Activated naive CD4-positive, alpha-beta T cell treated with anti-CD3 and anti-CD28 coated beads for 36 hours (primary cell): Measurements from ENCODE around the gene BEST3. TPM values are rescaled to one million over a fixed set of nuclear protein-coding genes. Genes with fewer than 3 reads are reported as not detected.

ENCODE experiments used
- CTCF ChIA-PET: fragments of 350-600 bp; sonication (Branson Sonifier 250); formaldehyde crosslinking; loops from one replicate; lab custom pipeline; 2021; ENCODE audit warnings: antibody characterized with exemption; lab: Charles Lee
- DNase-seq: peaks from one replicate; pipeline ENCODE4 v3.0.0-alpha.2; 2020
- H3K27ac Mint-ChIP-seq: one replicate; pipeline ENCODE4 v1.8.0; 2021; ENCODE audit warnings: mild to moderate bottlenecking, mixed read lengths
- H3K27me3 Mint-ChIP-seq: one replicate; pipeline ENCODE4 v1.8.0; 2021; ENCODE audit warnings: low read depth, mixed read lengths
- H3K36me3 Mint-ChIP-seq: one replicate; pipeline ENCODE4 v1.8.0; 2021; ENCODE audit warnings: low read depth, mixed read lengths
- H3K4me1 Mint-ChIP-seq: one replicate; pipeline ENCODE4 v1.8.0; 2021; ENCODE audit warnings: low read depth, mixed read lengths
- H3K4me3 Mint-ChIP-seq: one replicate; pipeline ENCODE4 v1.8.0; 2021; ENCODE audit warnings: mild to moderate bottlenecking, moderate library complexity, mixed read lengths
- H3K9me3 Mint-ChIP-seq: one replicate; pipeline ENCODE4 v1.8.0; 2021; ENCODE audit warnings: mixed read lengths
- intact Hi-C: fragments of 100-400 bp; cut with micrococcal nuclease; formaldehyde crosslinking; loops from one replicate; pipeline ENCODE4 v1.15.1; 2023
- total RNA-seq, 2 experiments: library from RNA; stranded (reverse); gene quantifications; one replicate each; pipeline ENCODE4 v1.2.3, GENCODE V29; 2021

The BEST3 gene
- not detected for total RNA-seq

- Mint-ChIP-seq H3K4me1 (no peaks in the 10 kb centered on the region), H3K27me3 (peaks cover 2% of the 10 kb centered on the region), H3K27ac (no peak within 1 kb of the TSS), H3K4me3 (no peak within 1 kb of the TSS), H3K36me3 (no peaks in the 10 kb centered on the region), H3K9me3 (no peaks in the 10 kb centered on the region)
- intact Hi-C loops: no loop called here
- CTCF ChIA-PET: interaction anchor here (0.7 kb wide), 1 partner anchor 686 kb away, joined by 3 read pairs; no protein-coding TSS in a partner anchor
- DNase-seq: no peak
Observed at GRCh38 chr12:69698769-69699540, at the start of gene BEST3. TSS of gene BEST3 (minus strand) at chr12:69699303. CDS start at chr12:69697798, 1,505 bp downstream.

GRCh38 chr12:69744109-69744508, 45.0 kb upstream of the BEST3 start:
- Mint-ChIP-seq H3K9me3 (no peaks in the 10 kb centered on the region), H3K4me3 (no peak overlapping the region), H3K36me3 (no peaks in the 10 kb centered on the region), H3K27me3 (no peaks in the 10 kb centered on the region), H3K4me1 (peaks cover 16% of the 10 kb centered on the region), H3K27ac (no peak overlapping the region)
- intact Hi-C loops: no loop called here
- CTCF ChIA-PET: interaction anchor here (0.6 to 1.3 kb wide), 3 partner anchors 9 to 410 kb away, joined by 3 to 5 read pairs (median 4); no protein-coding TSS in a partner anchor
- no peak for DNase-seq

GRCh38 chr12:69739287-69740191, 40.4 kb upstream of the BEST3 start:
- CTCF ChIA-PET: interaction anchor here (0.8 kb wide), 1 partner anchor 14 kb away, joined by 3 read pairs; no protein-coding TSS in a partner anchor
- Mint-ChIP-seq H3K4me3 (peak overlapping the region; percentile 70), H3K9me3 (no peaks in the 10 kb centered on the region), H3K36me3 (no peaks in the 10 kb centered on the region), H3K27ac (no peak overlapping the region), H3K27me3 (no peaks in the 10 kb centered on the region), H3K4me1 (peaks cover 18% of the 10 kb centered on the region)
- intact Hi-C loops: loop anchor here (1.0 to 10.0 kb wide), 6 partner anchors 100 to 1945 kb away; partner anchors contain the start of genes CCT2, FRS2 and TMEM19
- peak; percentile 70 for DNase-seq

DNA sequence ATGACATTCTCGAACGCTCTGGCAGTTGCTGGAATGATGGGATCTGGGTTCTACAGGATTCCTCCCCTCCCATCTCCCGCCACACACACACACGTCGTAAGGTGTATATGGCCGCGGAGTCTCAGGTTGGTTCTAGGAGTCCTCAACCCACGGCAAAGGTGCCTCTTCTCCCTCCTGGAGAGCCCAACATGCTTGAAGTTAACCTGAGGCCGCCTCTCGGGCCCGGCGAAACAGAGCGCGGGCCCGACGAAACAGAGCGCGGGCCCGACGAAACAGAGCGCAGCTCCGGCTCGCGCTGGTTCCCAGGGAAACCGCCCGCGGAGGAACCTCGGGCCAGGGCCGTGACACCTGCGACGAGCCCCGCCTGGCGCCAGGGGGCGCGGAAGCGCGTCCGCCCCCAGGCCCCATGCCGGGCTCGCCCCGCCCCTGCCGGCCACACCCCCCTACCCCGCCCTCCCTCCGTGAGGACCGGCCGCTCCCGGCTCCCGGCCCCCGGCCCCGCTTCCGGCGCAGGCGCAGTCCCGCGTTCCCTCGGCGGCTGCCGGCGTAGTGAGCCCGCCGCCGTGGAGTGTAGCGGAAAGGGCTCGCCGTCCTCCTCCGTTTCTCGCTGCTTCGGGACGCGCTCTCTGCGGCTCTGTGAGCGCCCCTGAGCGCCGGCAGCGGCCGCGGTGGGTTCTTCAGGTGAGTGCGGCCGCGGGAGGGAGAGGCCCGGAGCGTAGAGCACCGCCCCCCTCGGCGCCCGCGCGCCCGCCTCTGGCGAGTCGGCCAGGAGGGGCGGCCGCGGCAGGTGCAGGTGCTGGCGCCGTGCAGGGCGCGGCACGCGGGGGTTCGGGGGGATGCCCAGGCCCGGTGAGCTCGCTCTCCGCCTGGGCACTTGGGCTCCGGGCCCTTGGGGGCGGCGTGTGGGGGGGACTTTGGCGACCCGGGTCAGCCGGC, 39.5 kb upstream of the BEST3 start, which contains the start of gene RAB3IP:
RAB3IP (plus strand) TSS at position 510 of the 936 bp plus-strand sequence. CDS start 16,549 bp downstream, outside the sequence.
- Mint-ChIP-seq H3K9me3 (no peaks in the 10 kb centered on the region), H3K27me3 (no peaks in the 10 kb centered on the region), H3K27ac (peak within 1 kb of the TSS; percentile 75), H3K4me3 (peak within 1 kb of the TSS; percentile 77), H3K4me1 (peaks cover 18% of the 10 kb centered on the region), H3K36me3 (no peaks in the 10 kb centered on the region)
- intact Hi-C loops: loop anchor here (1.0 to 10.0 kb wide), 10 partner anchors 99 to 1946 kb away; partner anchors contain the start of genes CCT2, CNOT2, CPSF6 and FRS2
- peak; percentile 94 for DNase-seq
- CTCF ChIA-PET: interaction anchor here (0.6 to 1.3 kb wide), 2 partner anchors 25 to 95 kb away, joined by 3 to 5 read pairs; no protein-coding TSS in a partner anchor

GRCh38 chr12:69733638-69734037, 34.5 kb upstream of the BEST3 start:
- intact Hi-C loops: loop anchor here (10.0 kb wide), 1 partner anchor 1951 kb away; the partner anchor contains the start of gene TMEM19

DNA sequence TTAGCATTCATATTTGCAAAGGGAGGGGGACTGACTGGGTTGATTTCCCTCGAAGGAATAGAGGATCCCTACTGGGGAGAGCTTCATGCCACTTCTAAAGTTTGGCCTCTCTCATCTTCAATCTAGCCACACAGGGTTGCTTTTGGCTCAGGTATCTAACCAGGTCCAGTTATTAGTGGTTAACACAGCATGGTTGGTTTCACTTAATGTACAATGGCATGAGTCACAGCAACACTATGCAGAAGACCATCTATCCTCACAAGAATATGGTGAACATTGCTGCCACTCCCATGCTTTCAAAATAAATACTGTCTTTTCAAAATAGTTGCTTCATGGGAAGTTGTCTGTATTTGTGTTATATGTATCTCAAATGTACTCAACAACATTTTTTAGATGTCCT, 33.0 kb upstream of the BEST3 start:
- no peaks in the 10 kb centered on the region for H3K27me3 Mint-ChIP-seq
- H3K36me3 Mint-ChIP-seq: no peaks in the 10 kb centered on the region
- DNase-seq: no peak
- H3K27ac Mint-ChIP-seq: no peak overlapping the region
- no peak overlapping the region for H3K4me3 Mint-ChIP-seq
- intact Hi-C loops: loop anchor here (10.0 kb wide), 1 partner anchor 1953 kb away; the partner anchor contains the start of gene TMEM19
- CTCF ChIA-PET: no interaction called here
- H3K9me3 Mint-ChIP-seq: no peaks in the 10 kb centered on the region
- H3K4me1 Mint-ChIP-seq: no peaks in the 10 kb centered on the region

More at GRCh38 chr12:69733638-69734037, 34.5 kb upstream of the BEST3 start:
- Mint-ChIP-seq H3K36me3 (no peaks in the 10 kb centered on the region), H3K9me3 (no peaks in the 10 kb centered on the region), H3K4me1 (peaks cover 3% of the 10 kb centered on the region), H3K4me3 (no peak overlapping the region), H3K27me3 (no peaks in the 10 kb centered on the region), H3K27ac (no peak overlapping the region)
- DNase-seq: no peak
- CTCF ChIA-PET: interaction anchor here (0.6 to 1.6 kb wide), 3 partner anchors 115 to 863 kb away, joined by 4 to 7 read pairs (median 4); no protein-coding TSS in a partner anchor

DNA sequence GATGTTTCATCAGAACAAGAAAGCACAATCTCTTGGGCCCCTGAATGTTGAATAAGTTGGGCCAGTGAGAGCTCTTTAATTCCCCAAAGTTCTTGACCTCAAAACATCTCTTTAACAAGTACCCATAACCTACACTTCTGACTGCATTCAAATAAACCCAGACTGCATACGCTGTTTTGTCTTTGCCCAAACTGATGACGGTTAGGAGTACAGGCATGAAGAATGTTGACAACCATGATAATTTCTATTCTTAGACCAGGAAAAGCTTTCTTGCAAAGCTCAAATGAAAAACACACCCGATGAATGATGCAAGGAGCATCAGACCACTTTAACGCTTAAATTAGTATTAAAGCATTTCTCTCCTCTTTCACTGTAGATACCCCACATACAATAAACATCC, 27.8 kb upstream of the BEST3 start:
- H3K4me3 Mint-ChIP-seq: no peak overlapping the region
- DNase-seq: no peak
- no peaks in the 10 kb centered on the region for H3K4me1 Mint-ChIP-seq
- no peaks in the 10 kb centered on the region for H3K9me3 Mint-ChIP-seq
- H3K27ac Mint-ChIP-seq: no peak overlapping the region
- CTCF ChIA-PET: interaction anchor here (0.6 kb wide), 1 partner anchor 45 kb away, joined by 4 read pairs; no protein-coding TSS in a partner anchor
- no peaks in the 10 kb centered on the region for H3K36me3 Mint-ChIP-seq
- intact Hi-C loops: no loop called here
- H3K27me3 Mint-ChIP-seq: no peaks in the 10 kb centered on the region

DNA sequence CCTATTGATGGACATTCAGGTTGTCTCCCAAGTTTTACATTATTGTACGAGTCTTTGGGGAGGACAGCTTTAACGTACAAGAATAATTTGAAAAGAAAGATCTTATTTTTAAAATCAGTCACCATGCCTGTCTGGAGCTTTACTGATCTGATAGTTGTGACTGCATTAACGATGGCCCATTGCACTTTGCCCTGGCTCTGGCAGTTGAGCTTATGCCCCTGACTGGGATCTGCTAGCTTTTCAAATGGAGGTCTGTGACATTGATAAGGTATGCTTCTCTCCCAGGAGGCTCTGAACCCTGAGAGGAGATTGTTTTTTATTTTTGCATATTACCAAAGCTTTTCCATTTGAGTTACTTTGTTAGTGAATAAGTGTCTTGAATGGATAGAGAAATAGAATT, 21.6 kb upstream of the BEST3 start:
- Mint-ChIP-seq H3K36me3 (no peaks in the 10 kb centered on the region), H3K27ac (no peak overlapping the region), H3K4me3 (no peak overlapping the region), H3K9me3 (no peaks in the 10 kb centered on the region), H3K4me1 (no peaks in the 10 kb centered on the region), H3K27me3 (no peaks in the 10 kb centered on the region)
- CTCF ChIA-PET: no interaction called here
- intact Hi-C loops: no loop called here
- DNase-seq: no peak

GRCh38 chr12:69719336-69720316, 20.5 kb upstream of the BEST3 start:
- DNase-seq: no peak
- Mint-ChIP-seq H3K9me3 (no peaks in the 10 kb centered on the region), H3K4me1 (no peaks in the 10 kb centered on the region), H3K27me3 (no peaks in the 10 kb centered on the region), H3K36me3 (no peaks in the 10 kb centered on the region), H3K27ac (no peak overlapping the region), H3K4me3 (no peak overlapping the region)
- intact Hi-C loops: no loop called here
- CTCF ChIA-PET: interaction anchor here (0.6 kb wide), 1 partner anchor 33 kb away, joined by 3 read pairs; no protein-coding TSS in a partner anchor

DNA sequence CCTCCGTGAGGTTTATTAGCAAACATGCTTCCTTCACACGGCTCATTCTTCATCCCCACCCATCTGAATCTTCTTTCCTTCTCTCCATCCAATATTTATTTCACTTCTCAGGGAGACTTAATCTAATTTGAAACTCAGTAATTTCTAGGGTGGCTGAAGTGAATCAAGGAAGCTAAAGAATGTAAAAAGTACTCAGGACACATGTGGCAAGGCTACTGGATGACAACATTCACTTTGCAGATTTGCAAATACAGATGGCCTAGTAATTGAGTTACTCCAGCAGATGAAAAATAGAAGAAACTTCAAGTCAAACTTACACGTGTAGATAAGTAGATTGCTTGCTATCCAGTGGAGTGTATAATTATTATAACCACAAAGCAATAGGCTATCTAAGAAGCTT, 15.4 kb upstream of the BEST3 start:
- intact Hi-C loops: no loop called here
- DNase-seq: no peak

More for the DNA sequence above, 15.4 kb upstream of the BEST3 start:
- Mint-ChIP-seq H3K27me3 (peaks cover 3% of the 10 kb centered on the region), H3K9me3 (no peaks in the 10 kb centered on the region), H3K27ac (no peak overlapping the region), H3K4me1 (no peaks in the 10 kb centered on the region), H3K36me3 (no peaks in the 10 kb centered on the region), H3K4me3 (no peak overlapping the region)
- CTCF ChIA-PET: no interaction called here
